ENCODE results near the gene RHNO1. TPM values are rescaled to one million over a fixed set of nuclear protein-coding genes. Genes with fewer than 3 reads are reported as not detected.
A peak's percentile ranks its signal among the peaks of the same experiment; 100 is the strongest.

The RHNO1 gene
- total RNA-seq (10 to 100 TPM in 2 of 10 donors, 1 to 10 TPM in 8; 3.7 to 10.9 (median 7.1) TPM), polyA plus RNA-seq (1 to 10 TPM; 2.5 to 5.3 TPM)
- long read RNA-seq, donor 1, transcript RHNO1-204 (3 exons, 1,870 nt) = major isoform, 5 of 7 reads
- long read RNA-seq, donor 1, partial matches to known transcripts = 0 of 7 reads
- long read RNA-seq, donor 1, other reads (novel, unspliced or antisense) = 0 of 7 reads
- long read RNA-seq, donor 2, partial matches to known transcripts = 1 of 7 reads
- long read RNA-seq, donor 2, other reads (novel, unspliced or antisense) = 0 of 7 reads
- long read RNA-seq, donor 3, transcript RHNO1-204 (3 exons, 1,870 nt) = major isoform, 14 of 16 reads
- long read RNA-seq, donor 3, partial matches to known transcripts = 0 of 16 reads
- long read RNA-seq, donor 3, other reads (novel, unspliced or antisense) = 0 of 16 reads

GRCh38 chr12:2877047-2877952, at the start of gene RHNO1, which contains the start of gene FOXM1:
TSS of gene RHNO1 (plus strand) at chr12:2877223. CDS start at chr12:2885367, 8,144 bp downstream.
TSS of gene FOXM1 (minus strand) at chr12:2877174. CDS start at chr12:2874478, 2,696 bp downstream.
- WGBS, 2 donors = 1 to 2% methylated on average over 59 to 70 of the region's 70 CpGs
- H3K27me3 ChIP-seq = no peaks in the 10 kb centered on the region
- peak in 5 of 9 donors; percentile 7 to 50 (median 35) for TF ChIP-seq CTCF (IDR thresholded peaks at IDR 0.05)
- peak; percentile 94 to 97 (median 96) for ATAC-seq
- peak; percentile 90 to 91 for DNase-seq
- peak within 1 kb of the TSS in 9 of 10 donors; percentile 61 to 99 (median 88) for H3K27ac ChIP-seq
- H3K4me3 ChIP-seq = peak within 1 kb of the TSS; percentile 59 to 99 (median 92)
- no peaks in the 10 kb centered on the region for H3K9me3 ChIP-seq
- peaks cover 10 to 26% (median 18%) of the 10 kb centered on the region in 9 donors for H3K4me1 ChIP-seq
- intact Hi-C loops (cut with DNase I) = loop anchor here in 1 of 10 donors (5.0 kb wide), 1 partner anchor 155 kb away; no protein-coding TSS in a partner anchor
- peaks cover 0 to 14% (median 0%) of the 10 kb centered on the region in 9 donors for H3K36me3 ChIP-seq

GRCh38 chr12:2829275-2829674, 47.7 kb upstream of the RHNO1 start:
- no peak overlapping the region for H3K27ac ChIP-seq
- WGBS, 2 donors = 92 to 95% methylated on average over 6 of the region's 6 CpGs
- H3K36me3 ChIP-seq = peaks cover 0 to 83% (median 36%) of the 10 kb centered on the region in 9 donors
- no peak for TF ChIP-seq CTCF (IDR thresholded peaks at IDR 0.05)
- intact Hi-C loops (cut with DNase I) = no loop called here
- no peak for ATAC-seq
- peaks cover 0 to 14% (median 3%) of the 10 kb centered on the region in 9 donors for H3K4me1 ChIP-seq
- H3K4me3 ChIP-seq = no peak overlapping the region
- H3K9me3 ChIP-seq = no peaks in the 10 kb centered on the region
- no peaks in the 10 kb centered on the region for H3K27me3 ChIP-seq
- DNase-seq = no peak

GRCh38 chr12:2832550-2833127, 44.4 kb upstream of the RHNO1 start:
- no peaks in the 10 kb centered on the region for H3K9me3 ChIP-seq
- peak overlapping the region in 3 of 10 donors; percentile 8 to 43 (median 37) for H3K27ac ChIP-seq
- H3K4me1 ChIP-seq = peaks cover 0 to 25% (median 8%) of the 10 kb centered on the region in 9 donors
- no peak for TF ChIP-seq CTCF (IDR thresholded peaks at IDR 0.05)
- H3K4me3 ChIP-seq = peak overlapping the region in 3 of 10 donors; percentile 40 to 53 (median 42)
- peaks cover 0 to 7% (median 0%) of the 10 kb centered on the region in 7 donors for H3K27me3 ChIP-seq
- intact Hi-C loops (cut with DNase I) = no loop called here
- H3K36me3 ChIP-seq = peaks cover 0 to 49% (median 4%) of the 10 kb centered on the region in 9 donors
- WGBS, 2 donors = 70 to 72% methylated on average over 6 of the region's 6 CpGs
- no peak for ATAC-seq
- no peak for DNase-seq

Data from heart right ventricle (tissue), 16 donors.